GM18951 (cell line): Measurements from ENCODE around the gene RBM43.

ENCODE experiments used
- POLR2A ChIP-seq: IDR thresholded peaks from 4 replicates; pipeline ENCODE4 v1.6.1; 2011; ENCODE audit warnings: mild to moderate bottlenecking; ENCODE audit not compliant: insufficient read length, insufficient read depth; ENCODE audit errors: extremely low read depth
- in situ Hi-C: fragments of 300-500 bp; cut with MboI; formaldehyde crosslinking; loops from one replicate; pipeline ENCODE4 v1.12.0; 2022; ENCODE audit warnings: low sequenced_read_pairs, mixed read lengths, inconsistent platforms; ENCODE audit not compliant: unreplicated experiment

Gene RBM43

DNA sequence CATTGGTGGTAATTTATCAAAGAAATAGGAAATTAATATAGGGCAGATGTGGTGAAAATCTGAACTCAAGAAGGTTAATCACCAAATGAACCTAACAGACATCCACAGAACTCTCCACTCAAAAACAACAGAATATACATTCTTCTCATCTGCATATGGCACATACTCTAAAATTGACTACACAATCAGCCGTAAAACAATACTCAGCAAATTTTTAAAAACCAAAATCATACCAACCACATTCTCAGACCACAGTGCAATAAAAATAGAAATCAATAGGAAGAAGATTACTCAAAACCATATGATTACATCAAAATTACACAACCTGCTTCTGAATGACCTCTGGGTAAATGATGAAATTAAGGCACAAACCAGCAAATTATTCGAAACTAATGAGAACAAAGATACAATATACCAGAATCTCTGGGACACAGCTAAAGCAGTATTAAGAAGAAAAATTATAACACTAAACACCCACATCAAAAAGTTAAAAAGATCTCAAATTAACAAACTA is 31.0 kb downstream of the RBM43 start:
- in situ Hi-C loops = no loop called here
- no peak for TF ChIP-seq POLR2A

DNA sequence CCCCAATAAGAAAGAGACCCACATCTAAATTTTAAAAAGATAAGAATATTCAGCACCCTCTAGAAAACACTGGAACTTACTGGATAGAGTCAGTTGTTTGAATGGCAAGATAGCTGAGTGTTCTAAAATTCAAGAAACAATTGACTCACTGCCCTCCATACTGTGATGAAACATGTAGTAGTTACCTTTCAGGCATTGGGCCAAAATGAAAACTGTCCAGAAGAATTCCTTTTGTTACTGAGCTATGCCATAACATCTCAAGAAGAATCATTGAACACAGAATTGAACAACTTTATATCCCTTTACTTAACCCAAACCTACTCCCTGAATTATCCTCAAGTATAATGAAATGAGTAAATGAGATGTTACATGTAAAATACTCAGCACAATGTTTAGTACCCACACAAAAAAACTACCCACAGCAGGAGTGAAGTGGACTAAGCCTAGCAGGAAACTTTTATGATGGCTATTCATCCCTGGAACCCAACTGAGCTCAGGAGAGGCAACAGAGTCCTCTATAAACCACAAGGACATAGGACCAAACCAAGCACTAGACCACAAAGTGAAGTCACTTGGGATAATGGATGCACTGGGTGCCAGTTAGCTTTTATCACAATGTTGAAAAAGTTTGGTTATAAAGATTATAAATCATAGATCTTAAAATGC is 32.7 kb downstream of the RBM43 start:
- in situ Hi-C loops = no loop called here
- TF ChIP-seq POLR2A = no peak

DNA sequence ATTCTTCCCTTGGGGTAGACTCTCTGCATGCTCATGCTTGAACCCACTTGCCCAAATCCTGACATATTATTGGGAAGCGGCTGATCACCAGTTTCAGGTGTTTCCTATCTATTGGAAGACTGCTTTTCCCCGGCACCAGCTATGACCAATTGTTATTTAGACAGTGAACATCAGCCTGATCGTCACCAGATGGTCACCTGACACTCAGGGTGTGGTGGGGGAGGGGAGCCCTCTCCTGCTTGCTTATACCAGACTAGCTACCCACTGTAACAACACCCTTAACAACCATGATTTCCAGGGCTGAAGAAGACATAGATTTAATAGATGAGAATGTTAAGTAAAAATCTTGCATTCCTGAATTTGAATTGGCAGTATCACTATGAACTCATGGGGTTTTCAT is 44.3 kb downstream of the RBM43 start:
- in situ Hi-C loops = no loop called here
- no peak for TF ChIP-seq POLR2A

DNA sequence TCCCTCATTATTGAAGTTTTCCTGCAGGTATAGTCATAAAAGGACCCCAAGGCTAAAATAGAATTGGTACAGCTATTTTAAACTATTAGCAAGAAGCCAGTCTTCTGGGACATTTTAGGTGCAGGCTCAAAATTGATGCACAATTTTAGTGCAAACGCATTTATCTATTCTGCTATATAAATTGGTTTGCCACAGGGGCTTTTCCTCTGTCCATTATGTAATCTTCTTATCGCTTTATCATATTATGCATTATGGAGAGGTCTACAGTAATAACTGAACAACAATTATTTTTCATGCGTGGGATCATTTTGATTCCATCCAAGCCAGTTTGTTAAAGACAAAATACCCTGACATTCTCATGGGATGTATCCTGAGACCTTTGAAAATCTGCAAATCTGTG is 54.6 kb downstream of the RBM43 start:
- no peak for TF ChIP-seq POLR2A
- in situ Hi-C loops = no loop called here

DNA sequence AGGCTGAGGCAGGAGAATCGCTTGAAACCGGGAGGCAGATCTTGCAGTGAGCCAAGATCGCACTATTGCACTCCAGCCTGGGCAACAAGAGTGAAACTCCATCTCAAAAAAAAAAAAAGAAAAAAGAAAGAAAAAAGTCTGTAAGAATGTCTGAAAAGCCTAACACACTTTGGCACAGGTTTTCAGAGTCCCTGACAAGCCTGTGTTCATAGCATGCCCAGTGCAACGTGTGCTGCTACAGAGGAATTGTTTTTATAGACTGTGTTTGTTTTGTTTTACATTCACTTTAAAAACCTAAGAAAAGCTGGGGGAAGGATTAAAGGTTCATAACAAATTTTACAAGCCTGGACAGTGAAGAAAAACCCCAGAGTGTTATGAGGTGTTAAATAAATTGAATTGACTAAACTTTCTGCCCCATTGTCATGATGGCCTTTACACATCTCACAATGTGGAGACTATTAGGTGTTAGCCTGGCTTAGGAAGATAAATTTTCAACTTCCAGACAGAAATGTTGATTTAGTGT is 55.2 kb downstream of the RBM43 start:
- in situ Hi-C loops = no loop called here
- no peak for TF ChIP-seq POLR2A

DNA sequence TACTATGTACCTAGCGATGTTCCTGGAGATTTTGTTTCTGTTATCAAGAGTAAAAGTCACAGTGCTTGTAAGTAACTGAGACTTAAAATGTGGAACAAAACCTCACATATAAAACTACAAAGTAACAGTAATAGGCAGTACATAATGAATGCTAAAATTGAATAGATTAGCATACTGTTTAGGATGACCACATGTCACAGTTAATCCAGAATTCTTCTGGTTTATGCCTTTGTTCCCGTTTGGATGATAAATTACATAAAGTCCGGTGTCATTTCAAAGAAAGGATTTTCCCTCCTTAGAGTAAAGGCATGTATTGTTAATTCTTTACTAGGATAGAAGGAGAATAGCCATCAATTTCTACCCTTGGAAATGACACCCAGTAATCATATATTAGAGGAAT is 56.1 kb downstream of the RBM43 start:
- in situ Hi-C loops = no loop called here

DNA sequence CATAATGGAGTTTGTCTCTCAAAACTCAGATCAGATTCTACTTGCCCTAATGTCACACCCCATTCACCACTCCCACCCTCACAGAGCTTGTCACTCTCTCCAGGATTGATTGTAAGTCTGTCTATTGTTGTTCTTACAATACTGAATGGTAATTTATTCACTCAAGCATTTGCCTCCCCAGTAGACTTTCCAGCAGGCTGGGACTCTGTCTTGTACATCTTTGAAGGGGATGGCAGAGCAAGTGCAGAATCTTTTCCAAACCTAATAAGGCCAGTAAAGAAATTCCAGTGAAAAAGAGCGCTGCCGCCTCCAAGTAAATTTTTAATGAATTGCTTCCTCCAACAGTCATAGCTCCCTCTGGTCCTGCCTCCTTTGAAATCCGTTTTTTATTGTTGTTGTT is 56.9 kb downstream of the RBM43 start:
- in situ Hi-C loops = no loop called here
- no peak for TF ChIP-seq POLR2A

More for the DNA sequence above, 56.1 kb downstream of the RBM43 start:
- TF ChIP-seq POLR2A = no peak

DNA sequence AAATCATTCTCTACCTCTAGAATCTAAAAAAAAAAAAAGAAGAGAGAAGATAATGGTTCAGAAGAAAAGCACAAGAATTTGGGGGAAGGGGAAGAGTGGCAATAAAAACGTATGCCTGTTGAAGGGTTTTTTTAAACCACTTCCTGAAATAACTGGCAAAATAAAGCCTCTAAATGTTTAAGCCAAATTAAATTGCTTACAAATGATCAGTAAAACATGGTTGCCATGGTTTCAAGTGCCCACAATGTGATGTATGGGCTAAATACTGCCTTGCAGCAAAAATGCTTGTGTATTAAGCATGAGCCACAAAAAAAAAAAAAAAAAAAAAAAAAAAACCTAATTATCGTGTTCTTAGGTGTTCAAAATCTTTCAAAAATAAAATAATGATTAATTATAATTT is 60.8 kb downstream of the RBM43 start:
- TF ChIP-seq POLR2A = no peak
- in situ Hi-C loops = no loop called here

DNA sequence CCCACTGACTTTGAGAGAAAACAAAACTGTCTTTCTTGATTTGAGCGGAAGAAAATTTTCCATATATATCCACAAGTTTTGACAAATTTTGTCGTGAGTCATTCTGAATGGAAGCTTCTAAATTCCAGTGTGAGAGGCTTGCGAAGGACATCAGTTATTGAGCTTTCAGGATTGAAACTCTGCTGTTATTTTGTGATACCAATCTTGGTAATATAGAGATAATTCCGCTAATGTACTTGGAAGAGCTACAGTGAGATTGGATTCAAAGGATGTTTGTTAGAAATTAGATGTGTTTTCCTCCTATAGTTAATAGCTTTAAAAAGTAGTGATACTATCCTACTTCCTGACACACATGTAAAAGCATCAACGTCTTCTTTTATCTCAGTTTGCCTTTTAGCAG is 61.4 kb downstream of the RBM43 start:
- in situ Hi-C loops = no loop called here
- no peak for TF ChIP-seq POLR2A

DNA sequence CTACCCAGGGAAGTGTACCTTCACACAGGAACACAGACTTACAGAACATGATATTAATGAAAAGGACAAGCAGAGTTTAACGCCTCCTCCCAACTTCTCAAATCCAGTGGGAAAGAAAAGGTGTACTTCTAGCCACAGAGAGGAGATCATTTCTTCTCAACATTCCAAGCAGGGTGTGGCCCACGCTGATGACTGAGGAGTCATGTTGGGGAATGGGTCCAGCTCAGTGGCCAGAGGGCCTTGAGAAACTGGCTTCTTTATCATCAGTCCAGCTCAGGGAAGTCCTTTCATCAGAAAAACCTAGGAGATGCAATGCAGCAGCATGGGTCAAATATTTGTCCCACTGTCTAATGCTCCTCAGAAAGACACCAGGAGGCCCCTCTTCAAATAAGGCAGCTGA is 63.0 kb downstream of the RBM43 start:
- in situ Hi-C loops = no loop called here
- TF ChIP-seq POLR2A = no peak
